Retinal pigment epithelial cell (primary cell): ENCODE data around the gene RHBDF2.

Experiments
- DNase-seq: peaks from one replicate; pipeline ENCODE4 v3.0.0-alpha.2; 2010; ENCODE audit warnings: low read depth
- H3K4me3 ChIP-seq: 2 replicates; pipeline ENCODE4 v1.5.1; 2011; ENCODE audit warnings: mild to moderate bottlenecking, low read length, control low read depth, moderate library complexity
- TF ChIP-seq, protein P1 (sequence below): conservative IDR thresholded peaks from 2 replicates; pipeline ENCODE4 v1.5.1; 2011; ENCODE audit warnings: low read depth, low read length, control low read depth, inconsistent platforms

RHBDF2 gene

DNA sequence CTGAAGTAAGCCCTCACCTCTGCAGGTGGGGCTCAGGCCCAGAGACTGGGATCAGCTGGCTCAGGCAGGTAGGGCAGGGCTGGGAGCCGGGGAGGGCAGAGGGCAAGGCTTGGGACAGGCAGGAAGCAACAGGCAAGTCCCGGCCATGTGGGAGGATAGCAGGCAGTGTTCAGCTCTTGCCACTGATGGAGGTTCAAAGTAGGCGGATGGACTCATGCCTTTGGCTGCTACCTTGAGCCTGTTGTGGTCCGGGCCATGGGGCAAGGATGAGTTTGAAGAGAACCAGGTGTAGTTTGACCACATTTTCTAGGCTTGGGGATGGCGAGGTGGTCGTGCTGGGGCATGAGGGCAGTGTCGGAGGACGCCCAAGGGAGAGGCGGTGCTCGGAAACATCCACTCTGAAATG is 41.3 kb upstream of the RHBDF2 start:
- DNase-seq = no peak
- no peak overlapping the region for H3K4me3 ChIP-seq
- TF ChIP-seq, protein P1, sequence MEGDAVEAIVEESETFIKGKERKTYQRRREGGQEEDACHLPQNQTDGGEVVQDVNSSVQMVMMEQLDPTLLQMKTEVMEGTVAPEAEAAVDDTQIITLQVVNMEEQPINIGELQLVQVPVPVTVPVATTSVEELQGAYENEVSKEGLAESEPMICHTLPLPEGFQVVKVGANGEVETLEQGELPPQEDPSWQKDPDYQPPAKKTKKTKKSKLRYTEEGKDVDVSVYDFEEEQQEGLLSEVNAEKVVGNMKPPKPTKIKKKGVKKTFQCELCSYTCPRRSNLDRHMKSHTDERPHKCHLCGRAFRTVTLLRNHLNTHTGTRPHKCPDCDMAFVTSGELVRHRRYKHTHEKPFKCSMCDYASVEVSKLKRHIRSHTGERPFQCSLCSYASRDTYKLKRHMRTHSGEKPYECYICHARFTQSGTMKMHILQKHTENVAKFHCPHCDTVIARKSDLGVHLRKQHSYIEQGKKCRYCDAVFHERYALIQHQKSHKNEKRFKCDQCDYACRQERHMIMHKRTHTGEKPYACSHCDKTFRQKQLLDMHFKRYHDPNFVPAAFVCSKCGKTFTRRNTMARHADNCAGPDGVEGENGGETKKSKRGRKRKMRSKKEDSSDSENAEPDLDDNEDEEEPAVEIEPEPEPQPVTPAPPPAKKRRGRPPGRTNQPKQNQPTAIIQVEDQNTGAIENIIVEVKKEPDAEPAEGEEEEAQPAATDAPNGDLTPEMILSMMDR = no peak

DNA sequence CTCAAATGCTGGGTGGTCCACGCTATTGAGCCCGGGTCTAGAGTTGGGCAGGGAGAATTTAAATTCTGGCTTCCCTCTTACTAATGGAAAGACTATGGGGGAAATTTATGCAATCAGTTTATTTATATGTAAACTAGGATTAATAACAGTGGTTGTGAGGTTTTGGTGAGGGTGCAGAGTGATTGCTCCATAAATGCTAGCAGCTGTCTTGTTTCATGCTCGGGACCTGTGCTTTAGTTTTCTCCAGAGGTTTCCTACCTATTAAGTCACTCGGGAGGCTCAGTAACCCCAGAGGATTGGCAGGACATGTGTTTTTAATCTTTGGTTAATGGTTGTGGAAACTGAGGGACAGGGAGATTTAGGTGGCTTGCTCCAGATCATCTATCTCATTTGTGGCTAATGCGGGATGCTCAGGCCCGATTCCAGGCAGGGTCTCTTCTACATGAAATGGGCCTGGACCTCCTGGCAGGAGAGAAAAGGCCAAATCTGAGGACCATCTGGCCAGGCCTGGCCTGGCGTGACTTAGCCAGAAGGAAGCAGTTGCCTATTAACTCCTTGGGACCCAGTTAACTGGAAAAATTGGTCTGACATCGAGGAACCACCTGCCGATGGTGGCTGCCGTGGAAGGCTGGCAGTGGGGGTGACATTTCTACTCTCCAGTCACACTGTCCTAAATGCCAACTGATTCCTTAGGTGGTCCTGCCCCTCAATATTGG is 40.7 kb upstream of the RHBDF2 start:
- no peak for DNase-seq
- TF ChIP-seq, protein P1 = no peak
- no peak overlapping the region for H3K4me3 ChIP-seq

DNA sequence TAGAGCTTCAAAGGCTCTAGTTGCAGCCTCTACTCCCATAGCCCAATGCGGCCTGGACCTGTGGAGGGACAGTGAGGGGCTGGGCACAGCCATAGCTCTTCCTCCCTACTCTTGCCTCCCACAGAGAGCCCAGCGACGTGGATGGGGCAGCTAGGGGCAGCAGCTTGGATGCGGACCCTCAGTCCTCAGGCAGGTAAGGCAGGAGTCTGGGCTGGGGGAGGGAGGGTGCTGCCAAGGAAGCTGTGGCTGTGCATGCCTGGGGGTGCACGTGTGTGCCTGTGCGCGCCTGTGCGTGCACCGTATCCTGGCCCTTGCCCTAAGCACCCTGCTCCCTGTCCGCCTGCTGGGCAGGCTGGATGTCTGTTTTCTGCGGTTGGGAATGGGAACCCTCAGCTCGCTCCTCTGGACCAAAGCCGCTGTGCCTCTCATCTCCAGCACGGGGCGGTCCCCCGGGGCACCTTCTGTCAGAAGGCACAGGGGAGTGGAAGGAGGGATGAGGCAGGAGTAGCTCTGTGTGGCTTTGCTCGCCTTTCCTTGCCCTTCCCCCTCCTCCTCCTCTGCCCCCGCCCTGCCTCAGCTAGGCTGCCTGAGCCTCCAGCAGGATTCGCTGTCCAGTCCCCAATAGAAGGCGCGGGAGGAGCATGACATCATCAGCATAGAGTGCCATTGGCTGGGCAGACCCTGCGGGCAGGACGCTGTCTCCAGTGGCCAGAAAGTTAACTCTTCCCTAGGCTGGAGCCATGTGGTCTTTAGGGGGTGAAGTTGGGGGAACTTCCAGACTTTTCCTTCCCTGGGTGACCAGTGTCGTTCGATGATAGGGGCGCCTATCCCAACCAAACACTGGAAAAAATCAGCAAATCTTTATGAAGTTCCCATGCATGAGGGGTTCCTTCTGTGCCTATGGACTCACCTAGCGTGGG is 39.4 kb upstream of the RHBDF2 start:
- H3K4me3 ChIP-seq = peak overlapping the region; percentile 42
- peak; percentile 81 for DNase-seq
- TF ChIP-seq, protein P1 = peak; percentile 25

DNA sequence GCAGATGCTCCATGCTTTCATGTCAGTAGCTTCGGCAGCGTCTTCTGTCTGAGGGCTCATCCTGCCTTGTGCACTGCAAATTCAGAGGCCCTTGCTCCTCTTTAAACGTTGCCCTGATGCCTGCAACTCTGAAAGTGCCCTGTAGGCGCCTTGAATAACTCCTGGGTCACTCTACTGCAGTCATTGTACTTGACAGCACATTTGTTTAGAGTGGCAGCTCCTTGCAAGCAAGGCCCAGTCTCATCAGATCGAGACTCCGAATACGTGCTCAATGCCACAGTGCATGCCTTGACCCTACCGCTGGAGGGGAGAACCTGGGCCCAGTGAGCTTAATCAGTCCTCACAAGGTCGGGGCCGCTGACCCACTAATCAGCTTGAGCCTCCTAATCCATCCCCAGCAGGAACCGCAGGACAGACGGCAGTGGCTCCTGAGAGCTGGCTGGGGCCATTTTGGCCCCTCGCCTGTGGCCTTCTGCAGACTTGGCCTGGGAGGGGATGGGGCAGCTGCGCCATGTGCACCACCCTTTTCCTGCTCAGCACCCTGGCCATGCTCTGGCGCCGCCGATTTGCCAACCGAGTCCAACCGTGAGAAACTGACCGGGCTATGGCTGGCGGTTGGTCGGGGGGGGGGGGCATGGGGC is 38.5 kb upstream of the RHBDF2 start, which contains the start of gene PRCD:
Gene PRCD (plus strand): TSS at position 414 of the 641 bp plus-strand sequence. CDS start 98 bp downstream, at position 512.
- TF ChIP-seq, protein P1 = no peak
- H3K4me3 ChIP-seq = peak within 1 kb of the TSS; percentile 42
- no peak for DNase-seq

DNA sequence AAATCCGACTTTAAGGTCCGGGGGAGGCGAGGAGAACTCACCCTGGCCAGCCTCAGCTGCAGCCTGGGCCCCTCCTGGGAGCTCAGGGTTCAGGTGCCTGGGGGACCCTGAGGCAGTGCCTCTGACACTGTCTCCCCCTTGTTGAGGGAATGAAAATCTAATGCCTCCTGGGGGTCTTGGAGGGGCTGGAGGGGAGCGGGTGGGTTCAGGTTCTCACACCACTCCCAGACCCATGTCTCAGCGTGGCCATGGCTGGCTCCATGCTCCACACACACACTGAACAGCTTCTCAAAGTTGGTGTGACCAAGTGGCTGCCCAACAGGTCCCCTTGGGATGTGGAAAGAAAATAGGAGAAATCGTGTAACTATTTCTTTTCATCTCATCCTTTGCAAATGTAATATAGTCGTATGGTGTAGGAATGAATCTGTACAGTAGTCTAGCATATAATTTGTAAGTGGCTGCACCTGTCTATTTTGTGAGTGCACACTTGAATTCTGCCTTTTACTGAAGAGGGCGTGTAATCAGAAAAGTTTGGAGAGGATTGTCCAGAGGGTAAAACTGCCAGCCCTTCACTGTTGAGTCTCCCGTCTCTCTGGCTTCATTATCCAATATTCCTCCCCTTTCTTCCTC is 37.8 kb upstream of the RHBDF2 start:
- no peak for DNase-seq
- H3K4me3 ChIP-seq = no peak overlapping the region
- TF ChIP-seq, protein P1 = no peak

DNA sequence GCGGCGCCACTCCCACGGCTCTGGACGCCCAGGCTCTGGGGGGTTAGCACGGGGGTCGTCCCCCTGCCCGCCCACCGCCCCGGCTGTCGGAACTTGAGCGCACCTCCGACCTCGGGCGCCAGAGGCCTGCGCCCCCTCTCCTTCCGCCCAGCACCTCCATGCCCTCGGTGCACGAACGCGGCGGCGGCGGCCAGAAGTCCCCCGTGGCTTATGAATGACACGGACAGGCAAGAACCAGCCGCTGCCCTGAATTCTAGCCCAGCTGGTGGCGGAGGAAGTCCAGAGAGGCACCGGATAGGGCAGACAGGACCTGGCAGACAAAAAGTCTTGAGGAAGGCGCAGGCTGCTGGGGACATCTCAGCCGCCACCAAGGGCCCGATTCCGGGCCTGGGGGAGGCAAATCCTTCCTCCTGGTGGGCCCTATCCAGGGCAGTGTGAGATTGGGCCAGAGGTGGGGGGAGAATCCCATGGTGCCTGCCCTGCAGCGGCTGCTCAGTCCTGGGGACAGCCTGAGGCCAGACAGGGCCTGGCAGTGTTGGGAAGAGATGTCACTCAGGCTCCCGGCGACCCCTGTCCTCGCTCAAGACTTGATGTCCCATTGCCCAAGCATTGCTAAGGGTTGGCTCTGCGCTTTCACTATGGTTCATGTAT is 37.2 kb upstream of the RHBDF2 start:
- no peak for DNase-seq
- TF ChIP-seq, protein P1 = no peak
- H3K4me3 ChIP-seq = no peak overlapping the region
